Astrocyte of the spinal cord (primary cell): ENCODE data around the gene PLXNA3.

ENCODE experiments used
- DNase-seq: peaks from one replicate; pipeline ENCODE4 v3.0.0; 2011; ENCODE audit warnings: low read depth, low spot score
- H3K4me3 ChIP-seq: 2 replicates; pipeline ENCODE4 v1.5.1; 2011; ENCODE audit warnings: low read depth, mild to moderate bottlenecking, low read length, moderate library complexity
- CTCF ChIP-seq: IDR thresholded peaks from 2 replicates; pipeline ENCODE4 v1.5.1; 2012; ENCODE audit warnings: low read depth, mild to moderate bottlenecking, low read length, inconsistent platforms
- in situ Hi-C: cut with HindIII; loops from 2 replicates; pipeline ENCODE4 v1.10.0; 2017; ENCODE audit warnings: low sequenced_read_pairs

Gene PLXNA3

GRCh38 chrX:154446430-154446829 is 11.7 kb upstream of the PLXNA3 start:
- DNase-seq, result no peak
- no peak overlapping the region for H3K4me3 ChIP-seq
- no peak for TF ChIP-seq CTCF
- in situ Hi-C loops, result no loop called here

GRCh38 chrX:154448484-154448883 is 9.6 kb upstream of the PLXNA3 start:
- H3K4me3 ChIP-seq, result no peak overlapping the region
- in situ Hi-C loops, result no loop called here
- no peak for TF ChIP-seq CTCF
- DNase-seq, result no peak

- TF ChIP-seq CTCF, result no peak
- DNase-seq, result no peak
- no peak overlapping the region for H3K4me3 ChIP-seq
- in situ Hi-C loops, result no loop called here
Observed at GRCh38 chrX:154449618-154450017, 8.5 kb upstream of the PLXNA3 start.

GRCh38 chrX:154450312-154450711 is 7.8 kb upstream of the PLXNA3 start:
- H3K4me3 ChIP-seq, result no peak overlapping the region
- no peak for DNase-seq
- TF ChIP-seq CTCF, result no peak
- in situ Hi-C loops, result no loop called here

GRCh38 chrX:154452823-154453222 is 5.3 kb upstream of the PLXNA3 start:
- in situ Hi-C loops, result no loop called here
- no peak for DNase-seq
- H3K4me3 ChIP-seq, result no peak overlapping the region
- TF ChIP-seq CTCF, result peak; percentile 5

GRCh38 chrX:154457491-154458115 is 478 bp upstream of the PLXNA3 start:
- no peak for TF ChIP-seq CTCF
- DNase-seq, result no peak
- H3K4me3 ChIP-seq, result peak overlapping the region; percentile 38
- in situ Hi-C loops, result no loop called here
